Measurements from ENCODE around the gene ABL2. TPM values are rescaled to one million over a fixed set of nuclear protein-coding genes. Genes with fewer than 3 reads are reported as not detected.

ABL2 gene
- total RNA-seq, 1 experiment from 2014 or later: 38.3 TPM

- Histone ChIP-seq H3K27me3 (ENCODE audit: control insufficient read depth, insufficient read depth, low read length) (no peaks in the 10 kb centered on the region), H3K36me3 (ENCODE audit: control insufficient read depth, insufficient read depth, low read length) (no peaks in the 10 kb centered on the region), H3K4me1 (ENCODE audit: control insufficient read depth, insufficient read depth, low read length) (no peaks in the 10 kb centered on the region), H3K9me3 (ENCODE audit: control insufficient read depth, insufficient read depth, low read depth, low read length) (no peaks in the 10 kb centered on the region), H3K4me3 (ENCODE audit: low read depth in 2 of 2, low read length in 2 of 2) (no peak overlapping the region), H3K27ac (ENCODE audit: low read length) (no peak overlapping the region)
- in situ Hi-C loops (cut with HindIII; ENCODE audit: low pct_unique_long_range_greater_than_20kb, low sequenced_read_pairs) (no loop called here), intact Hi-C loops (cut with micrococcal nuclease; ENCODE audit: unreplicated experiment) (no loop called here)
- ATAC-seq (no peak), DNase-seq (ENCODE audit: low read depth, low spot score) (no peak)
- ChIA-PET CTCF (no interaction called here), POLR2A (no interaction called here)
- no peak for TF ChIP-seq POLR2AphosphoS5 (IDR thresholded peaks at IDR 0.05; ENCODE audit: low read depth, low read length)
- TF ChIP-seq, protein P1, sequence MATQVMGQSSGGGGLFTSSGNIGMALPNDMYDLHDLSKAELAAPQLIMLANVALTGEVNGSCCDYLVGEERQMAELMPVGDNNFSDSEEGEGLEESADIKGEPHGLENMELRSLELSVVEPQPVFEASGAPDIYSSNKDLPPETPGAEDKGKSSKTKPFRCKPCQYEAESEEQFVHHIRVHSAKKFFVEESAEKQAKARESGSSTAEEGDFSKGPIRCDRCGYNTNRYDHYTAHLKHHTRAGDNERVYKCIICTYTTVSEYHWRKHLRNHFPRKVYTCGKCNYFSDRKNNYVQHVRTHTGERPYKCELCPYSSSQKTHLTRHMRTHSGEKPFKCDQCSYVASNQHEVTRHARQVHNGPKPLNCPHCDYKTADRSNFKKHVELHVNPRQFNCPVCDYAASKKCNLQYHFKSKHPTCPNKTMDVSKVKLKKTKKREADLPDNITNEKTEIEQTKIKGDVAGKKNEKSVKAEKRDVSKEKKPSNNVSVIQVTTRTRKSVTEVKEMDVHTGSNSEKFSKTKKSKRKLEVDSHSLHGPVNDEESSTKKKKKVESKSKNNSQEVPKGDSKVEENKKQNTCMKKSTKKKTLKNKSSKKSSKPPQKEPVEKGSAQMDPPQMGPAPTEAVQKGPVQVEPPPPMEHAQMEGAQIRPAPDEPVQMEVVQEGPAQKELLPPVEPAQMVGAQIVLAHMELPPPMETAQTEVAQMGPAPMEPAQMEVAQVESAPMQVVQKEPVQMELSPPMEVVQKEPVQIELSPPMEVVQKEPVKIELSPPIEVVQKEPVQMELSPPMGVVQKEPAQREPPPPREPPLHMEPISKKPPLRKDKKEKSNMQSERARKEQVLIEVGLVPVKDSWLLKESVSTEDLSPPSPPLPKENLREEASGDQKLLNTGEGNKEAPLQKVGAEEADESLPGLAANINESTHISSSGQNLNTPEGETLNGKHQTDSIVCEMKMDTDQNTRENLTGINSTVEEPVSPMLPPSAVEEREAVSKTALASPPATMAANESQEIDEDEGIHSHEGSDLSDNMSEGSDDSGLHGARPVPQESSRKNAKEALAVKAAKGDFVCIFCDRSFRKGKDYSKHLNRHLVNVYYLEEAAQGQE (IDR thresholded peaks at IDR 0.05; ENCODE audit: insufficient read depth in 1 of 2, low read depth in 2 of 2, low read length in 1 of 2): no peak
- TF ChIP-seq, protein P2, sequence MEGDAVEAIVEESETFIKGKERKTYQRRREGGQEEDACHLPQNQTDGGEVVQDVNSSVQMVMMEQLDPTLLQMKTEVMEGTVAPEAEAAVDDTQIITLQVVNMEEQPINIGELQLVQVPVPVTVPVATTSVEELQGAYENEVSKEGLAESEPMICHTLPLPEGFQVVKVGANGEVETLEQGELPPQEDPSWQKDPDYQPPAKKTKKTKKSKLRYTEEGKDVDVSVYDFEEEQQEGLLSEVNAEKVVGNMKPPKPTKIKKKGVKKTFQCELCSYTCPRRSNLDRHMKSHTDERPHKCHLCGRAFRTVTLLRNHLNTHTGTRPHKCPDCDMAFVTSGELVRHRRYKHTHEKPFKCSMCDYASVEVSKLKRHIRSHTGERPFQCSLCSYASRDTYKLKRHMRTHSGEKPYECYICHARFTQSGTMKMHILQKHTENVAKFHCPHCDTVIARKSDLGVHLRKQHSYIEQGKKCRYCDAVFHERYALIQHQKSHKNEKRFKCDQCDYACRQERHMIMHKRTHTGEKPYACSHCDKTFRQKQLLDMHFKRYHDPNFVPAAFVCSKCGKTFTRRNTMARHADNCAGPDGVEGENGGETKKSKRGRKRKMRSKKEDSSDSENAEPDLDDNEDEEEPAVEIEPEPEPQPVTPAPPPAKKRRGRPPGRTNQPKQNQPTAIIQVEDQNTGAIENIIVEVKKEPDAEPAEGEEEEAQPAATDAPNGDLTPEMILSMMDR (IDR thresholded peaks at IDR 0.05): no peak
- no peak for TF ChIP-seq SIN3A (IDR thresholded peaks at IDR 0.05; ENCODE audit: borderline replicate concordance, insufficient read depth, low read depth, low read length)
- no peak for TF ChIP-seq TCF7L2 (IDR thresholded peaks at IDR 0.05; ENCODE audit: low read depth, low read length)
- no TSS peak for BruUV-seq (replicated peaks)
These were observed 77.4 kb downstream of the ABL2 start for GRCh38 chr1:179151908-179152682.

DNA sequence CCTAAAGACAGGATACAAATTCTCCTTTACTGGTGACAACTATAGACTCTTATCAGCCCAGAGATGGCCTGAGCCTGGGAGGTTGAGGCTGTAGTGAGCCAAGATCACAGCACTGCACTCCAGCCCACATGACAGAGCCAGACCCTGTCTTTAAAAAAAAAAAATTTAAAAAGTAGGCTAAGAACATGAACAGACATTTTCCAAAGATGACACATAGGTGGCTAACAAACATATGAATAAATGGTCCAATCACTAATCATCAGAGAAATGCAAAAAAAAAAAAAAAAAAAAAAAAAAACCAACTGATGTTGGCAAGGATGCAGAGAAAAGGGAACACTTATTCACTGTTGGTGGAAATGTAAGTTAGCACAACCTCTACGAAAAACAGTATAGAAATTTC, 82.6 kb downstream of the ABL2 start:
- H3K27ac ChIP-seq (ENCODE audit: low read length): no peak overlapping the region
- no peak overlapping the region for H3K4me3 ChIP-seq (ENCODE audit: low read depth in 2 of 2, low read length in 2 of 2)
- POLR2A ChIA-PET: interaction anchor here (0.6 kb wide), 1 partner anchor 16 kb away, joined by 6 read pairs; no protein-coding TSS in a partner anchor
- CTCF ChIA-PET: no interaction called here
- DNase-seq (ENCODE audit: low read depth, low spot score) (no peak), ATAC-seq (no peak)
- intact Hi-C loops (cut with micrococcal nuclease; ENCODE audit: unreplicated experiment): no loop called here
- no TSS peak for BruUV-seq (replicated peaks)
- in situ Hi-C loops (cut with HindIII; ENCODE audit: low pct_unique_long_range_greater_than_20kb, low sequenced_read_pairs): no loop called here
- no peaks in the 10 kb centered on the region; the same call in 1 of the 2 replicates for H3K9me3 ChIP-seq (ENCODE audit: control insufficient read depth, insufficient read depth, low read depth, low read length)
- peaks cover 15% of the 10 kb centered on the region for H3K4me1 ChIP-seq (ENCODE audit: control insufficient read depth, insufficient read depth, low read length)
- no peaks in the 10 kb centered on the region for H3K27me3 ChIP-seq (ENCODE audit: control insufficient read depth, insufficient read depth, low read length)
- H3K36me3 ChIP-seq (ENCODE audit: control insufficient read depth, insufficient read depth, low read length): no peaks in the 10 kb centered on the region
- TF ChIP-seq POLR2AphosphoS5 (IDR thresholded peaks at IDR 0.05; ENCODE audit: low read depth, low read length) (no peak), TCF7L2 (IDR thresholded peaks at IDR 0.05; ENCODE audit: low read depth, low read length) (no peak), SIN3A (IDR thresholded peaks at IDR 0.05; ENCODE audit: borderline replicate concordance, insufficient read depth, low read depth, low read length) (no peak)
- TF ChIP-seq, protein P1 (IDR thresholded peaks at IDR 0.05; ENCODE audit: insufficient read depth in 1 of 2, low read depth in 2 of 2, low read length in 1 of 2): no peak
- TF ChIP-seq, protein P2 (IDR thresholded peaks at IDR 0.05): no peak

All from Panc1 (cell line).